GOT3 (cell line): ENCODE measurements around the gene NDUFAF8.

ENCODE experiments used
- DNase-seq: peaks from one replicate; lab custom pipeline; 2025; ENCODE audit warnings: mixed read lengths; lab: John Stamatoyannopoulos, UW

The NDUFAF8 gene

DNA sequence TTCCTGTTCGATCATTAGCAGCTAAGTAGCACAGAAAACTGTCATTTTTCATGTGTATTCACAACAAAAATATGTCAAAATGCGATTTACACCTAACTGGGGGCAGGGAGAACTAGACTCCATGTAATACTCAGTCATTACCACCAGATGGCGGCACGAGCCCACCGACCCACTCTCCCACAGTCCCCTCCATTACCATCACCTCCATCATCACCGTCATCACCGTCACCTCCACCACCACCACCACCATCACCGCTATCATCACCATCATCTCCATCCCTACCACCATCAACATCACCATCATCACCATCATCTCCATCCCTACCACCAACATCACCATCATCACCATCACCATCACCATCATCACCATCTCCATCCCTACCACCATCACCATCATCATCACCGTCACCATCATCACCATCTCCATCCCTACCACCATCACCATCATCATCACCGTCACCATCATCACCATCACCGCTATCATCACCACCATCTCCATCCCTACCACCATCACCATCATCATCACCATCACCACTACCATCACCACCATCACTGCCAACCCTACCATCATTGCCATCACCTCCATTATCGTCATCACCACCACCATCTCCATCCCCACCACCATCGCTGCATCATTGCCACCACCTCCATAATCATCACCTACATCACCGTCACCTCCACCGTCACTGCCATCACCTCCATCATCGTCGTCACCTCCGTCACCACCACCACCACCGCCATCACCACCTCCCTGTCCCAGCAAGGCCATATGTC, 14.4 kb downstream of the NDUFAF8 start:
- DNase-seq, result no peak

- DNase-seq, result no peak
Measured at GRCh38 chr17:81254955-81255717, 16.0 kb downstream of the NDUFAF8 start.

- DNase-seq, result no peak
Measured at GRCh38 chr17:81256616-81257015, 17.5 kb downstream of the NDUFAF8 start.

- no peak for DNase-seq
Measured at GRCh38 chr17:81257533-81257932, 18.4 kb downstream of the NDUFAF8 start.

- no peak for DNase-seq
Measured at GRCh38 chr17:81258292-81258691, 19.2 kb downstream of the NDUFAF8 start.

DNA sequence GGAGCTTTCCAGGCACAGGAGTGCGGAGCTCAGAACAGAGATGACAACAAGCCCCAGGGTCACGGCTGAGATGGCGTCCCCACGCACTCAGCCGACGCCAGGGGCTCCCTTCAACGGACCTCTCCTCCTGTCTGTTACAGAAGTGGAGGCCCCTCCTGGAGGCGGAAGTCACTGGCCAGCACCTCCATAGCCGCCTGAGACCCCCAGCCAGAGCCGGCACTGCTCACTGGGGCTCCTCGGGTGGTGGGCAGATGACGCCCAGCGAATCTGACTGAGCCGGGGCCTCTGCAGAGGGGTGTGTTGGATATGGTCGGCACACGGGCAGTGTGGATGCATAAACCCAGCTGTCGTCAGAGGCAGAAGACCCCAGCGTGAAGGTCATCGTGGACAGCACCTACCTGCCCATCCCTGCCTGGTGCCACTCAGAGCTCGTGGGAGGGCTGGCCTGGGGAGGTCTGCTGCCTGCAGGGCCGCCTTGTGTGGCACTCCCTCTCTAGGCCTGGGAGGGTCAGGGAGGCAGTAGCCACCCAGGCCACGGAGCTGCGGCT, 20.0 kb downstream of the NDUFAF8 start:
- DNase-seq, result no peak

DNA sequence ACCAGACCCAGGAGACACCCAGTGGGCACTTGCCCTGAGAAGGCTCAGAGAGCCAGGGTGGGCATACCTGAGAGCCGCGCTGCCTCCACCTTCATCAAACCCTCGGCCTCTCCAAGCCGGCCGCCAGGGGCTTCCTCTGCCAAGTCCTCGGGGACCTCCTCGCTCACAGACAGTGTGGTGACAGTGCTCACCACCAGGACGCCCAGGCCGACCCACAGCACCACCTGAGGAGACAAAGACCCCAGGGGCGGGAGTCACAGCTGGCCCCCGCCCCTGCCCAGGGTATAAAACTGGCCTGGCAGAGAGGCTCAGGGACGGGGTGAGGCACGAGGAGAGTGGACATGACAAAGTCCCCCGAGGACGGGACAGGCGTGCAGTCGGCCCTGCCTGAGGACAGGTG, 21.1 kb downstream of the NDUFAF8 start:
- DNase-seq, result no peak

- DNase-seq, result no peak
Measured at GRCh38 chr17:81260641-81261040, 21.5 kb downstream of the NDUFAF8 start.

- DNase-seq, result no peak
Measured at GRCh38 chr17:81261096-81261495, 22.0 kb downstream of the NDUFAF8 start.

- no peak for DNase-seq
Measured at GRCh38 chr17:81261582-81262336, 22.6 kb downstream of the NDUFAF8 start.

DNA sequence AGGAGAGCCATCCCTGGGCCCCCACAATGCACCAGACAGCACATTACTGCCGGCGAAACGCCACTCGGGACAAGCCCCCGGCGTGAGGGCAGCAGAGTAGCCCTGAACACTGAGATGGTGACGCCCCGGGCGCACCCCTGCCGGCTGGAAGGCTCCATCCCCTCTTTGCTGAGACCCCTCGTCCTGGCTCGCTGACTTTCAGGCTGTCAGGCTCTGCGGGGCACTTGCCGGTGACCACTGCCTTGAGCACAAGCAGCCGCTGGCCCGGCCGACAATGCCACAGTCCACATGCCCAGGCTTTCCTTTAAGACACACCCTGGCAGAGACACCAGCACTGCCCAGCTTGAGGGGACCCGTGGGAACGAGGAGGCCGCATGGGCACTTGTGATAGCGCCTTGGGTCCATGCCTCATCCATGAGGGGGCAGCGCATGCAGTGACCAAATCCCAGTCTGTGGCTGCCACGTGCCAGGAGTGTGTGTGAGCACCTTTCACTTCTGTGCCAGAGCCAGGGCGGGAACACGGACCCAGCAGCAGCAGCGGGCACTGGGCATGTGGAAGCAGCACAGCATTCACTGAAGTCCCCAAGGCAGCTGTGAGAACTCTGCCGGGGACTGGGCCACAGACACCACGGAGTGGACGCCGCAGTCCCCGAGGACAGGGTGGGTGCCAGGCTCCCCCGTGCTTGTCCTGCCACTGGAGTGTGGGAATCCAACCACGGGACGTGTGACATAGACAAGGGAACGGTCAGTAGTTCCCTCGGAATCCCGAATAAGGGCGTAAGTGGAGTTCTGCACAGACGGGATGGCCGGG, 24.5 kb downstream of the NDUFAF8 start:
- DNase-seq, result no peak

GRCh38 chr17:81264640-81265039, 25.5 kb downstream of the NDUFAF8 start:
- DNase-seq, result no peak

DNA sequence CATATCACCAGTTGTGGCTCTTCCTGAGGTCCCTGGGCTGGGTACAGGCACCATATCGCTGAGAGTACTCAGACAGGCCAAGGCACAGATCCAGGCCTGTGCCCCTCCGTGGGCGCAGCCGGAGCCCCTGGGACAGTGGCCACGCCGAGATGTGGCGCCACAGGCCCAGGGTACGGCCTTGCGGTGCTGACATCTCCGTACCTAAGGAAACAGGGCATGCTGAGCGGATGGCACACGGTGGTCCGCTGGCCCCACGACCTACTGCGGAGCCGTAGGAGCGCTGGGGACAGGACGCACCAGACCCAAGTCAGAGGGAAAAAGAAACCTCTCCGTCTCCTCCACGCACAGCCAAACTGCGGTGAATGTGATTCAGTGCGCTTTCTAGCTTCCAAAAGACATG, 26.5 kb downstream of the NDUFAF8 start:
- DNase-seq, result no peak

DNA sequence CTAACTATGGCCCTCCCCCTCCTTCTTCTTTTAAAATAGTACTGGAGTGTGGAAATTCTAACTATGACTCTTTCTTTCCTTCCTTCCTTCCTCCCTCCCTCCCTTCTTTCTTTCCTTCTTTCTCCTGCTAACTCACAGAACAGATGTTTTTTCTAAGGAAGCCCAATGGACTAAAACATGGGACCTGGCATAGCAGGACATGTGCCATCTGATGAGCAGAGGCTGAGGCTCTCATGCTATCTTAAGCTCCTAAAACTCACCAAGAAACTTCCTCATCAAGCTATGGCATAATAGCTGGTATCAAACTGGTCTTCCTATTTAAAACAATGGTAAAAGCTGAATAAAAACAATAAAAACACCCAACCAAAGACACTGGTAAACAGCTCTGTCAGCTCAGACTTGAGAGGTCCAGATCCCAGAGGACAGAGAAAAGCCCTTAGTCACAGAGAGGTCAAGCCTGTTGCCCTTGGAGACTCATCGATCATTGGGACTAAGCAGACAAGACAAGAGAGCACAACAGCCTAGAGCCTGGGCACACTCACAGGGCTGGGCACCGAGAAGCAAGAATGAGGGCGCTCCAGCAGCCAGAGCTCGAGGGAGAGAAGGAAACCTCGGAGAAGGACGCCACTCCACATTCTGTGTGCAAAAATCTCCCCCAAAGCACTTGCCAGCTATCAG, 28.4 kb downstream of the NDUFAF8 start:
- no peak for DNase-seq

GRCh38 chr17:81270279-81270678, 31.2 kb downstream of the NDUFAF8 start:
- DNase-seq, result no peak

DNA sequence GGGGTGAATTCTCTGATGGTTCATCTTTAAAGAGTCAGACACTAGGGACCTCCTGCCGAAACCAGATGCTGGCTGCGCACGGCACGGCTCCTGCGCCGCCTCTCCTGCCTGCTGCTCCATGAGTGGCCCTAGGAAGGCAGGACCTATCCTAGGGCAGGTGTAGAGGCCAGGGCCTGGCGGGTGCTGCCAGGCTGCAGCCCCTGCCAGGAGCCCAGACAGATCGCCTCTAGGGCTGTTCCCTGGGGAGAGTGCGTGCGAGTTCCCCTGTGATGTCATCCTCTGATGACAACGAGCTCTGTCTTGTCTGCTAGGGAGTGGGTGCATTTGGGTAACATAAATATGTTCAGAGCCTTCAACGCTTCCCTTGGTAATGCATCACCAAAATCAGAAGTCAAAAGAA, 32.1 kb downstream of the NDUFAF8 start:
- no peak for DNase-seq

DNA sequence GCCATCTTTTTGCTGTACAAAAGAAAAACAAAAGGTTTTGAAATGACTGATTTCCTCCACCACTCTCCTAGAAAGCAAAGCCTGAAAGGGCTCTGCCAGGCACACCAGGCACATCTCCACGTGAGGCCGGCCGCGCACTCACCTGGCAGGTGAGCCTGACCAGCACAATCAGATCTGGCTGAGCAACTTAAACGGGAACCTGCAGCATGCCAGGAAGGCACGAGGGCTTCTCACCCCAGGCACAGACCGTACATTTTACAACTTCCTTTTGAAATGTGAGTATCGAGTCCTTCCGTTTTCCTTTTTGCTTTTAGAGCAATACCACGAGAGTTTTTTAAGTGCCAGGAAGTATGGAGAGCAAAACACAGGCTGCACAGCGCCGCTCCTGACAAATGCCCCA, 33.5 kb downstream of the NDUFAF8 start:
- DNase-seq, result no peak

DNA sequence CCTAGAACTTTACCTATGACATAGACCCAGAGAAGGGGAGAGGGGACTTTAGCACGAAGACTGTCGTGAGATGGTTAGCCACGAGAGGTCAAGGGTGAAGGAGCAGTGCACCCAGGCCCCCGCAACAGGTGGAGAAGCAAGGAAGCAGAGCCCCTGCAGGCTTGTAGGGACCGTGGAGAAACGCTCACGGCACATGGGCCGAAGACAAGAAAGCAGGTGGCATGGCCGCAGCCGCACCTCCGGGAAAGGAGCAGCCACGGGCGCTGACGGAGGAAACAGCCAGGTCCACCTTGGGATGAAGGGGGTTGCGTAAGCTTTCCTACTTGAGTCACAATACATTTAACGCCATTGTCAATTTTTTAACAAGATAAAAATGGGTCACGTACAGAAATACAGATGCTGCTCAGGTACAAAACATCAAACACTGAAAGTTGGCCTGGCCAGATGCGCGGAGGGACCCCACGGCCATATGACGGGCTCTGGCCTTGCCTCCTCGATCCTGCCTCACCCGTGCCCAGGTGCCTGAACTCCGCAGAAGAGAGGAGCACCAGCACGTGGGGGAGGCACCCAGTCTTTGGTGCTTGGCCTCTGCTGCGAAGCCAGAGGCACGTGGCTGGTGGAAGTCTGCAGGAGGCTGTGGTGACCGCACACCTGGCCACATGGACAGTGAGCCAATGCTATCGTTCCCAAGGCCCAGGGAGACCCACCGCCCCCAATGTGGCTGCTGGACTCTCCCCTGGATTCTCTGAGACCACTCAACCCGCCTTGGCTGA, 34.8 kb downstream of the NDUFAF8 start:
- DNase-seq, result no peak

- no peak for DNase-seq
Measured at GRCh38 chr17:81274471-81274855, 35.3 kb downstream of the NDUFAF8 start.

- DNase-seq, result no peak
Measured at GRCh38 chr17:81276781-81277180, 37.7 kb downstream of the NDUFAF8 start.
